K562 (cell line): ENCODE results near the gene COPS9. TPM values are rescaled to one million over a fixed set of nuclear protein-coding genes. Genes with fewer than 3 reads are reported as not detected.

Experiments
- ATAC-seq: fragments of 200-7000 bp; cut with Tn5 transposase; 3 replicates; pipeline ENCODE4 v1.9.1; 2020; ENCODE audit warnings: moderate library complexity
- BruUV-seq: library from RNA; stranded (reverse); fragments of 400-500 nt; replicated peaks from 2 replicates; lab custom pipeline; 2021; lab: Mats Ljungman, UMichigan
- CTCF ChIA-PET: fragments of 300-600 bp; formaldehyde crosslinking; extraction: SDS; loops from one replicate; lab custom pipeline; 2021; ENCODE audit warnings: low intra/inter-chr PET ratio; lab: Yijun Ruan, JAX
- POLR2A ChIA-PET: fragments of 300-600, 350-650 bp; sonication (Branson Sonifier 250); formaldehyde crosslinking; extraction: SDS; loops from one replicate; lab custom pipeline; 2021; ENCODE audit warnings: antibody characterized with exemption, inconsistent platforms; lab: Yijun Ruan, JAX
- DNase-seq, 4 experiments: peaks; one replicate each; pipeline versions ENCODE4 v3.0.0 to v3.0.0-alpha.2; 2011 to 2018; ENCODE audit warnings: low spot score in 3 of 4, mixed read lengths in 3 of 4; ENCODE audit errors: extremely low read depth in 1 of 4
- FAIRE-seq: peaks from 2 replicates; lab custom pipeline; 2011; peaks lifted over from hg19 to GRCh38; lab: Jason Lieb, UNC
- H2AFZ ChIP-seq: 2 replicates; pipeline ENCODE4 v1.6.0; 2011; ENCODE audit warnings: low read depth, low read length, control low read depth, inconsistent platforms
- H3K27ac ChIP-seq: fragments of 200-600 bp; 3 replicates; pipeline ENCODE4 v1.8.0; 2011; ENCODE audit warnings: low read depth, mild to moderate bottlenecking, control low read depth, inconsistent platforms, low read length, moderate library complexity, mixed read lengths; ENCODE audit errors: extremely low read depth
- H3K27me3 ChIP-seq, 2 experiments: fragments of 300-600 bp in 1 of 2; 2 replicates in 1 of 2; 3 replicates in 1 of 2; pipeline versions ENCODE4 v1.6.0 to v1.8.0; 2011; ENCODE audit warnings: inconsistent platforms in 2 of 2, low read length in 2 of 2, mild to moderate bottlenecking in 1 of 2, mixed read lengths in 1 of 2, moderate library complexity in 1 of 2; ENCODE audit not compliant: control insufficient read depth in 2 of 2, insufficient read depth in 2 of 2
- H3K36me3 ChIP-seq: fragments of 300-600 bp; 3 replicates; pipeline ENCODE4 v1.8.0; 2011; ENCODE audit warnings: mild to moderate bottlenecking, low read length, inconsistent platforms; ENCODE audit not compliant: control insufficient read depth, insufficient read depth
- H3K4me1 ChIP-seq, 2 experiments: fragments of 200-600 bp in 1 of 2; replicated peaks in 1 of 2; 2 replicates in 1 of 2; 3 replicates in 1 of 2; pipeline versions ENCODE4 v1.5.1 to v1.8.0; 2011; ENCODE audit warnings: inconsistent platforms in 2 of 2, low read length in 2 of 2, mild to moderate bottlenecking in 1 of 2, mixed read lengths in 1 of 2, moderate library complexity in 1 of 2; ENCODE audit not compliant: control insufficient read depth in 2 of 2, insufficient read depth in 2 of 2
- H3K4me2 ChIP-seq: 2 replicates; pipeline ENCODE4 v1.6.1; 2011; ENCODE audit warnings: low read length, control low read depth, inconsistent platforms, mixed read lengths; ENCODE audit not compliant: insufficient read depth
- H3K4me3 ChIP-seq: fragments of 200-600 bp; sonication (generic), shearing (Covaris generic); 2 replicates; pipeline ENCODE4 v1.5.1; 2016; ENCODE audit warnings: control low read depth, inconsistent platforms
- H3K79me2 ChIP-seq: fragments of 200-600 bp; 3 replicates; pipeline ENCODE4 v1.8.0; 2011; ENCODE audit warnings: low read length, inconsistent platforms; ENCODE audit not compliant: control insufficient read depth, insufficient read depth
- H3K9ac ChIP-seq, 2 experiments: 2 replicates each; pipeline versions ENCODE4 v1.6.0 to v1.6.1; 2011; ENCODE audit warnings: low read depth in 2 of 2, low read length in 2 of 2, control low read depth in 1 of 2, inconsistent platforms in 1 of 2, mild to moderate bottlenecking in 1 of 2, mixed read lengths in 1 of 2; ENCODE audit not compliant: insufficient read depth in 1 of 2
- H3K9me1 ChIP-seq: one replicate; pipeline ENCODE4 v1.6.0; 2011; ENCODE audit warnings: inconsistent platforms, mild to moderate bottlenecking, low read length, moderate library complexity; ENCODE audit not compliant: control insufficient read depth, insufficient read depth
- H3K9me3 ChIP-seq: replicated peaks from 2 replicates; pipeline ENCODE4 v1.5.1; 2011; ENCODE audit warnings: low read depth, low read length, inconsistent platforms; ENCODE audit not compliant: control insufficient read depth, insufficient read depth
- H4K20me1 ChIP-seq: replicated peaks from 2 replicates; pipeline ENCODE4 v1.6.1; 2011; ENCODE audit warnings: low read length, inconsistent platforms, mixed read lengths; ENCODE audit not compliant: control insufficient read depth, insufficient read depth
- ARID2 ChIP-seq: fragments of 450-650 bp; IDR thresholded peaks from 2 replicates; pipeline ENCODE4 v1.6.1; 2017; ENCODE audit warnings: antibody characterized with exemption, mild to moderate bottlenecking
- BMI1 ChIP-seq: fragments of 150-350 bp; IDR thresholded peaks from 2 replicates; pipeline ENCODE4 v1.6.1; 2014; ENCODE audit warnings: low read length
- KLF16 ChIP-seq: IDR thresholded peaks from 2 replicates; pipeline ENCODE4 v1.6.1; 2016; ENCODE audit warnings: antibody characterized with exemption
- PATZ1 ChIP-seq: fragments of 250-450 bp; sonication (Bioruptor Pico); IDR thresholded peaks from 2 replicates; pipeline ENCODE4 v1.5.0; 2020; ENCODE audit warnings: mild to moderate bottlenecking, borderline replicate concordance
- ZNF124 ChIP-seq: sonication (generic); formaldehyde crosslinking; IDR thresholded peaks from 2 replicates; pipeline ENCODE4 v1.8.1; 2022; ENCODE audit warnings: missing genetic modification reagents
- ZNF609 ChIP-seq: sonication (generic); formaldehyde crosslinking; IDR thresholded peaks from 2 replicates; pipeline ENCODE4 v1.8.1; 2023; ENCODE audit warnings: missing genetic modification reagents, mild to moderate bottlenecking, borderline replicate concordance
- WGBS: fragments of 100-300 bp; shearing (Covaris generic); methylation state at CpG from one replicate; pipeline ENCODE4 v1.1.6; 2016; ENCODE audit warnings: low coverage, mixed read lengths; ENCODE audit not compliant: insufficient coverage; ENCODE audit errors: missing lambda C conversion rate; 5-methylcytosine and 5-hydroxymethylcytosine counted together
- in situ Hi-C: fragments of 300-500 bp; cut with MboI; formaldehyde crosslinking; loops from 4 replicates; pipeline ENCODE4 v1.15.0; 2018; ENCODE audit warnings: inconsistent platforms, mixed read lengths
- intact Hi-C: fragments of 100-400 bp; cut with micrococcal nuclease; formaldehyde crosslinking; loops from 2 replicates; pipeline ENCODE4 v1.14.2; 2022
- polyA plus RNA-seq, 8 experiments: library from polyadenylated mRNA; depleted of rRNA in 4 of 8; stranded (reverse) in 5 of 8; unstranded in 3 of 8; fragments of >200 nt; fragmentation: Nextera tagmentation in 2 of 8; fragmentation: Illumina TruSeq in 1 of 8; extraction: Ambion mirVana in 2 of 8; extraction: Trizol in 1 of 8; gene quantifications; 2 replicates each; pipeline versions ENCODE4 v1.2.1 to v1.2.3, GENCODE V29; 2011 to 2014; ENCODE audit warnings: inconsistent platforms in 1 of 8, missing spikeins in 1 of 8
- total RNA-seq, 7 experiments: library from RNA; depleted of rRNA in 6 of 7; stranded (reverse); fragments of >200 nt in 6 of 7; fragmentation: Illumina TruSeq in 2 of 7; extraction: Trizol in 2 of 7; gene quantifications; 2 replicates each; pipeline versions ENCODE4 v1.2.1 to v1.2.3, GENCODE V29; 2011 to 2021; ENCODE audit warnings: low replicate concordance in 1 of 7

The COPS9 gene
- total and polyA plus RNA-seq, 9 of the 15 experiments (the other 6 are each of a cell fraction or from before 2014, with no cell fraction given) = 55.0 to 281 (median 99.9) TPM

- no peak for TF ChIP-seq PATZ1 (CRISPR knock-in tag)
- TF ChIP-seq ARID2 = no peak
Observed at GRCh38 chr2:240121190-240121589, 14.9 kb downstream of the COPS9 start (continued).

GRCh38 chr2:240114233-240114632 lies 21.9 kb downstream of the COPS9 start:
- BruUV-seq = no TSS peak
- no peak overlapping the region for H2AFZ ChIP-seq
- no peak for FAIRE-seq
- ChIA-PET CTCF (no interaction called here), POLR2A (no interaction called here)
- H3K9ac ChIP-seq = no peak overlapping the region
- no peaks in the 10 kb centered on the region for H3K36me3 ChIP-seq
- DNase-seq = no peak
- H3K27me3 ChIP-seq = peaks cover 0 to 26% of the 10 kb centered on the region in 2 experiments; a peak in 3 of 5 replicates
- H3K4me3 ChIP-seq = no peak overlapping the region
- TF ChIP-seq KLF16 (no peak), BMI1 (no peak), ZNF609 (CRISPR knock-in tag) (no peak), ZNF124 (no peak)
- no peaks in the 10 kb centered on the region for H4K20me1 ChIP-seq
- H3K79me2 ChIP-seq = no peaks in the 10 kb centered on the region
- WGBS = 0% methylated on average over 6 of the region's 6 CpGs
- no peaks in the 10 kb centered on the region for H3K9me3 ChIP-seq
- in situ Hi-C loops (no loop called here), intact Hi-C loops (no loop called here)
- no peaks in the 10 kb centered on the region for H3K9me1 ChIP-seq
- H3K4me2 ChIP-seq = no peak overlapping the region
- no peak overlapping the region for H3K27ac ChIP-seq
- H3K4me1 ChIP-seq = no peaks in the 10 kb centered on the region
- no peak for ATAC-seq
